HepG2 (cell line): ENCODE data around the gene COMMD3.
A peak's percentile ranks its signal among the peaks of the same experiment; 100 is the strongest.

Experiments
- CEBPB ChIP-seq: IDR thresholded peaks from 2 replicates; pipeline ENCODE4 v1.6.1; 2011; ENCODE audit warnings: low read depth, low read length, improper control_type of control experiment, borderline replicate concordance
- CENPBD1 ChIP-seq: sonication (generic); formaldehyde crosslinking; IDR thresholded peaks from 2 replicates; pipeline ENCODE4 v1.8.0; 2022; ENCODE audit warnings: missing genetic modification reagents, low read depth, mild to moderate bottlenecking, borderline replicate concordance
- E2F5 ChIP-seq: sonication (generic); formaldehyde crosslinking; conservative IDR thresholded peaks from 2 replicates; pipeline ENCODE4 v1.4.0; 2020; ENCODE audit warnings: missing genetic modification reagents
- ELF1 ChIP-seq: sonication (generic); formaldehyde crosslinking; IDR thresholded peaks from 2 replicates; pipeline ENCODE4 v1.4.0; 2020; ENCODE audit warnings: missing genetic modification reagents
- GABPA ChIP-seq, 2 experiments: IDR thresholded peaks; 2 replicates each; pipeline ENCODE4 v1.6.1; 2011 to 2016; ENCODE audit warnings: low read depth in 2 of 2, low read length in 1 of 2, missing biosample characterization in 1 of 2, missing genetic modification characterization in 1 of 2

GRCh38 chr10:22314852-22315251 lies 1.3 kb upstream of the COMMD3 start:
- TF ChIP-seq GABPA (IDR thresholded peaks at IDR 0.05; ENCODE audit: low read depth, low read length), result no peak
- no peak for TF ChIP-seq GABPA (CRISPR knock-in tag; IDR thresholded peaks at IDR 0.05; ENCODE audit: low read depth)
- TF ChIP-seq ELF1 (CRISPR knock-in tag), result no peak
- no peak for TF ChIP-seq CENPBD1 (CRISPR knock-in tag)
- peak; percentile 17; the same call in 1 of the 2 replicates for TF ChIP-seq CEBPB
- TF ChIP-seq E2F5, result no peak
